Breast epithelium (tissue), 3 donors: ENCODE measurements around the gene NEK11.

Source experiments
- POLR2AphosphoS5 ChIP-seq, 3 donors: sonication (generic); formaldehyde crosslinking; IDR thresholded peaks; one replicate each; pipeline ENCODE4 v1.6.1; 2017; ENCODE audit warnings: antibody characterized with exemption in 3 of 3
- TF ChIP-seq, protein P1 (sequence below), 3 donors: fragments of 450-650 bp; IDR thresholded peaks; one replicate each; pipeline ENCODE4 v1.5.1; 2016 to 2017; ENCODE audit warnings: antibody characterized with exemption in 3 of 3, mild to moderate bottlenecking in 3 of 3, moderate library complexity in 3 of 3

DNA sequence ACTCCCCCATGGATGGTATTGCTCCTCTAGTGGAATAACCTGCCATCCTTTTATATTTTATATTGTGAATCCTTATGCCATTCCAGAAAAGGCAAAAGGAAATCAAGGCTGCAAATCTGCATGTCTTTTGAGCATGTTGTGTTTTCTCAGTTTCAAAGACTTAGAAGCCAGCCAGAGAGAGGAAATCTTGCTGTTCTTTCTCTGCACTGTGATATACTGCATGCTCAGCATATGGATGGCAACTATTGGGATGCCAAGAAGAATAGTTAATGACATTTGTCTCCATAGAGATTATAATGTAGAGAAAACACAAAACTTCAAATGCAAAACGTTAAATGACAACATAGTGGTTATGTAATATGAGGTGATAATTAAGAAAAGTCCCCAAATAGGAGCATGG lies 248.9 kb downstream of the NEK11 start:
- no peak for TF ChIP-seq POLR2AphosphoS5 (IDR thresholded peaks at IDR 0.05)
- TF ChIP-seq, protein P1, sequence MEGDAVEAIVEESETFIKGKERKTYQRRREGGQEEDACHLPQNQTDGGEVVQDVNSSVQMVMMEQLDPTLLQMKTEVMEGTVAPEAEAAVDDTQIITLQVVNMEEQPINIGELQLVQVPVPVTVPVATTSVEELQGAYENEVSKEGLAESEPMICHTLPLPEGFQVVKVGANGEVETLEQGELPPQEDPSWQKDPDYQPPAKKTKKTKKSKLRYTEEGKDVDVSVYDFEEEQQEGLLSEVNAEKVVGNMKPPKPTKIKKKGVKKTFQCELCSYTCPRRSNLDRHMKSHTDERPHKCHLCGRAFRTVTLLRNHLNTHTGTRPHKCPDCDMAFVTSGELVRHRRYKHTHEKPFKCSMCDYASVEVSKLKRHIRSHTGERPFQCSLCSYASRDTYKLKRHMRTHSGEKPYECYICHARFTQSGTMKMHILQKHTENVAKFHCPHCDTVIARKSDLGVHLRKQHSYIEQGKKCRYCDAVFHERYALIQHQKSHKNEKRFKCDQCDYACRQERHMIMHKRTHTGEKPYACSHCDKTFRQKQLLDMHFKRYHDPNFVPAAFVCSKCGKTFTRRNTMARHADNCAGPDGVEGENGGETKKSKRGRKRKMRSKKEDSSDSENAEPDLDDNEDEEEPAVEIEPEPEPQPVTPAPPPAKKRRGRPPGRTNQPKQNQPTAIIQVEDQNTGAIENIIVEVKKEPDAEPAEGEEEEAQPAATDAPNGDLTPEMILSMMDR (IDR thresholded peaks at IDR 0.05) = no peak
